MM.1S (cell line): Measurements from ENCODE around the gene CCDC172.

Experiments
- DNase-seq: peaks from one replicate; pipeline ENCODE4 v3.0.0-alpha.2; 2015
- H2AFZ ChIP-seq: fragments of 300-600 bp; sonication (generic); 2 replicates; pipeline ENCODE4 v1.6.0; 2016; ENCODE audit warnings: antibody characterized with exemption, low read length
- H3F3A ChIP-seq: fragments of 300-600 bp; sonication (generic); 2 replicates; pipeline ENCODE4 v1.6.1; 2016; ENCODE audit warnings: mild to moderate bottlenecking, antibody characterized with exemption, low read length, moderate library complexity, mixed read lengths; ENCODE audit not compliant: insufficient read depth
- H3K27ac ChIP-seq: fragments of 300-600 bp; sonication (generic); 2 replicates; pipeline ENCODE4 v1.5.1; 2016; ENCODE audit warnings: mild to moderate bottlenecking, low read length
- H3K27me3 ChIP-seq: fragments of 300-600 bp; sonication (generic); replicated peaks from 2 replicates; pipeline ENCODE4 v1.6.0; 2016; ENCODE audit warnings: low read length; ENCODE audit not compliant: insufficient read depth
- H3K36me3 ChIP-seq: fragments of 300-600 bp; sonication (generic); replicated peaks from 2 replicates; pipeline ENCODE4 v1.6.1; 2016; ENCODE audit warnings: mild to moderate bottlenecking, low read length, mixed read lengths; ENCODE audit not compliant: insufficient read depth
- H3K4me1 ChIP-seq: fragments of 300-600 bp; sonication (generic); 2 replicates; pipeline ENCODE4 v1.6.1; 2016; ENCODE audit warnings: low read length, mixed read lengths
- H3K4me2 ChIP-seq: fragments of 300-600 bp; sonication (generic); 2 replicates; pipeline ENCODE4 v1.6.0; 2016; ENCODE audit warnings: low read depth, low read length
- H3K4me3 ChIP-seq: fragments of 300-600 bp; sonication (generic); 2 replicates; pipeline ENCODE4 v1.5.1; 2016; ENCODE audit warnings: low read length, mixed read lengths
- H3K79me2 ChIP-seq: fragments of 300-600 bp; sonication (generic); 2 replicates; pipeline ENCODE4 v1.6.1; 2016; ENCODE audit warnings: mixed run types, low read length, mixed read lengths
- H3K9ac ChIP-seq: fragments of 300-600 bp; sonication (generic); 2 replicates; pipeline ENCODE4 v1.6.1; 2016; ENCODE audit warnings: low read length, mixed read lengths
- H3K9me2 ChIP-seq: fragments of 300-600 bp; sonication (generic); replicated peaks from 2 replicates; pipeline ENCODE4 v1.6.1; 2016; ENCODE audit warnings: mild to moderate bottlenecking, low read length, mixed read lengths; ENCODE audit not compliant: insufficient read depth
- H3K9me3 ChIP-seq: fragments of 300-600 bp; sonication (generic); replicated peaks from 2 replicates; pipeline ENCODE4 v1.6.1; 2016; ENCODE audit warnings: mild to moderate bottlenecking, low read length, mixed read lengths; ENCODE audit not compliant: insufficient read depth
- H4K20me1 ChIP-seq: fragments of 300-600 bp; sonication (generic); 2 replicates; pipeline ENCODE4 v1.6.1; 2016; ENCODE audit warnings: mild to moderate bottlenecking, low read length, moderate library complexity, mixed read lengths; ENCODE audit not compliant: insufficient read depth
- CTCF ChIP-seq: fragments of 300-600 bp; sonication (generic); IDR thresholded peaks from 2 replicates; pipeline ENCODE4 v1.5.1; 2016; ENCODE audit warnings: antibody characterized with exemption, low read length, mixed read lengths
- EZH2 ChIP-seq: fragments of 300-600 bp; sonication (generic); optimal IDR thresholded peaks from 2 replicates; pipeline ENCODE3; 2017; ENCODE audit warnings: low read depth, mild to moderate bottlenecking, antibody characterized with exemption, low read length, mixed read lengths
- EZH2phosphoT487 ChIP-seq: fragments of 300-600 bp; sonication (generic); IDR thresholded peaks from 2 replicates; pipeline ENCODE4 v1.6.1; 2018; ENCODE audit warnings: antibody characterized with exemption, low read length

CCDC172 gene

GRCh38 chr10:116304923-116305322, 19.3 kb upstream of the CCDC172 start:
- Histone ChIP-seq H3K4me2 (no peak overlapping the region), H2AFZ (no peak overlapping the region), H3K4me1 (no peaks in the 10 kb centered on the region), H3K79me2 (no peaks in the 10 kb centered on the region), H3K36me3 (no peaks in the 10 kb centered on the region), H3K9me3 (no peaks in the 10 kb centered on the region), H3F3A (no peaks in the 10 kb centered on the region), H3K27ac (no peak overlapping the region), H3K9me2 (no peaks in the 10 kb centered on the region), H4K20me1 (no peaks in the 10 kb centered on the region), H3K4me3 (no peak overlapping the region), H3K27me3 (no peaks in the 10 kb centered on the region), H3K9ac (no peak overlapping the region)
- no peak for DNase-seq
- no peak for TF ChIP-seq EZH2phosphoT487
- no peak for TF ChIP-seq CTCF
- no peak for TF ChIP-seq EZH2

- no peak overlapping the region for H3K4me3 ChIP-seq
- H3K27me3 ChIP-seq: no peaks in the 10 kb centered on the region
- H2AFZ ChIP-seq: no peak overlapping the region
- H3K9me3 ChIP-seq: no peaks in the 10 kb centered on the region
- H3K9ac ChIP-seq: no peak overlapping the region
- no peaks in the 10 kb centered on the region for H3K79me2 ChIP-seq
- no peak for DNase-seq
- H3K36me3 ChIP-seq: no peaks in the 10 kb centered on the region
- no peaks in the 10 kb centered on the region for H3K4me1 ChIP-seq
- no peaks in the 10 kb centered on the region for H3F3A ChIP-seq
- no peak overlapping the region for H3K4me2 ChIP-seq
- TF ChIP-seq EZH2phosphoT487 (no peak), EZH2 (no peak), CTCF (no peak)
- no peaks in the 10 kb centered on the region for H3K9me2 ChIP-seq
- no peaks in the 10 kb centered on the region for H4K20me1 ChIP-seq
- no peak overlapping the region for H3K27ac ChIP-seq
Measured at GRCh38 chr10:116306847-116307246, 17.4 kb upstream of the CCDC172 start.

- Histone ChIP-seq H3K9me3 (no peaks in the 10 kb centered on the region), H3K36me3 (no peaks in the 10 kb centered on the region), H4K20me1 (no peaks in the 10 kb centered on the region), H3K79me2 (no peaks in the 10 kb centered on the region), H3K4me3 (no peak overlapping the region), H3F3A (no peaks in the 10 kb centered on the region), H3K27me3 (no peaks in the 10 kb centered on the region), H3K9me2 (no peaks in the 10 kb centered on the region), H2AFZ (no peak overlapping the region), H3K4me2 (no peak overlapping the region), H3K27ac (no peak overlapping the region), H3K4me1 (no peaks in the 10 kb centered on the region), H3K9ac (no peak overlapping the region)
- TF ChIP-seq CTCF (no peak), EZH2 (no peak), EZH2phosphoT487 (no peak)
- no peak for DNase-seq
Measured at GRCh38 chr10:116307455-116307854, 16.8 kb upstream of the CCDC172 start.

GRCh38 chr10:116311016-116311415, 13.2 kb upstream of the CCDC172 start:
- Histone ChIP-seq H3K27ac (no peak overlapping the region), H3K9me3 (no peaks in the 10 kb centered on the region), H2AFZ (no peak overlapping the region), H3K4me1 (peaks cover 6% of the 10 kb centered on the region), H3K36me3 (no peaks in the 10 kb centered on the region), H3K9me2 (no peaks in the 10 kb centered on the region), H3K27me3 (no peaks in the 10 kb centered on the region), H3K79me2 (no peaks in the 10 kb centered on the region), H3K4me3 (no peak overlapping the region), H3K9ac (no peak overlapping the region), H3F3A (no peaks in the 10 kb centered on the region), H4K20me1 (no peaks in the 10 kb centered on the region), H3K4me2 (no peak overlapping the region)
- DNase-seq: no peak
- TF ChIP-seq EZH2phosphoT487: no peak
- TF ChIP-seq CTCF: no peak
- TF ChIP-seq EZH2: no peak
